Stimulated activated naive CD8-positive, alpha-beta T cell treated with anti-CD3 and anti-CD28 coated beads, Interleukin-15, Interleukin-2, amounts not matched to agents 100 U/mL and 50 U/mL, for 24 hours (primary cell): Measurements from ENCODE around the gene MYMX.

ENCODE experiments used
- ATAC-seq: fragments of 150-1000 bp; cut with Tn5 transposase; one replicate; pipeline ENCODE4 v1.10.0; 2021
- DNase-seq: peaks from one replicate; pipeline ENCODE4 v3.0.0; 2021

MYMX gene

DNA sequence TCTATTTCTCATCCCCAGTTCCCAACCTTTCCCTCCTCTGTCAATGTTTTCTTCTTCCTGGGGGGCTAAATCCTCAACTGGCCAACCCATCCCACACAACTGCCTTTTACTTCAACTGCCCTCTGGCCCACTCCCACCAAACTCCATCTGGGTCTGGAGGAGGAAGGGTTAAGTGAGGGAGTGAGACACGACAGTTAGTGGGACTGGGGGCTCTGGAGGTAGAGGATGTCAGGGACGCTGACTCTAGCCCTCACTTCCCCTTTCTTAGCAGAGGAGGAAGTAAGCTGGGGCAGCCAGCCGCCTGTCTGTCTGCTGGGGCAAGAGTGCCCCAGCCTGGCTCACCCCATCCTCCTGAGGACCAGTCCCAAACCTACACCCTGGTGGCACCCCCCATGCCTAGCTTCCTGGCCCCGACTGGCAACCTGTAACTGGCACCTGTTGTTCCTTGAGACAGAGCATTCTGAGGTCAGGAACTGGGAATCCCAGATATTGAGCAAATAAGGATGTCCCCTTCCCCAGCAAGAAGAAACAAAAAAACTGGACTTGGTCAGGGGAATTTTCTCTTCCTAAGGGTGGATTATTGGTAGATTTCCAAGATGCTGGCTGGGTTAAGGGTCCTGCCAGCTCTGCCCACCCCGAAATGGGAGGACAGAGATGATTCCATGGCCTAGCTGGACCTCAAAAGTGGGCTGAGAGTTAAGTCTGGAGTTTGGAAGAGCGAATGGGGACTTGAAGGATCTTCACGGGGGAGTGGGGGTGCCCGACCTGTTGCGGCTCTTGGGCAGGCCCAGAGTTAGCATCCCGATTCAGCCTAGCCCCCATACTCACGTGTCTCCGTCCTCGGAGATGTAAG is 47.7 kb downstream of the MYMX start:
- peak; percentile 53 for DNase-seq
- peak; percentile 37 for ATAC-seq

DNA sequence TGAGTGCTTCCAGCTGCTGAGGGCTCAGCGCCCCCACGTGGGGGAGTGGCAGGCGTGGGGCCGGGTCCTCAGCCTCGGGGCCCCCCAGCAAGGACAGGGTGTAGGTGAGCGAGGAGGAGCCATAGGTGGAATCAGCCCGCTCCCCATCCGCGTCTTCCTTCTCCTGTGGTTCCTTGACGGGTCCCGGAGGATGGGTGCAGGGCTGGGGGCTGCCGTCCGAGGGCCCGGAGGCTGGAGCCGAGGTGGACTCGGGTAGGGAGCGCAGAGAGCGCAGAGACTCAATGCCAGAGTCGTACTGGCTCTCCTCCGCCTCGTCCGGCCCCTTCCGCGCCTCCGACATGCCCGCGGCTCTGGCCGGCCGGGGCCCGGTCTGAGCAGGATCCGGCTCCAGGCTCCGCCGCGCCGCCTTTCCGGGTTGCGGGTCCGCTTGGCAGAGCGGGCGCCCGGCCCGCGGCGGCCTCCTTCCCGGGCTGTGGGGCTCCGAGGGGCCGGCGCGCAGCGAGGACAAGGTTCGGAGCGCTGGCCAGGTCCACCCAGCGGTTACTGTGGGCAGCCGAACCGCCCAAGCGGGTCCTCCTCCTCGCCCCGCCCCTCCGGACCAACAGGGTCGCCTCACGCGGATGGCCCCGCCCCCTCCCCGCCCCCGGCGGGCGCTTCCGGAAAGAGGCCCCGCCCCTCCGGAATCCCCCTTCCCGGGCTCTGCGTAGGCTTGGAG is 48.4 kb downstream of the MYMX start, which contains the start of gene NFKBIE:
NFKBIE (minus strand) TSS at position 545 of the 715 bp plus-strand sequence; CDS start at position 340, 205 bp downstream.
- DNase-seq, result peak; percentile 98
- ATAC-seq, result peak; percentile 67

DNA sequence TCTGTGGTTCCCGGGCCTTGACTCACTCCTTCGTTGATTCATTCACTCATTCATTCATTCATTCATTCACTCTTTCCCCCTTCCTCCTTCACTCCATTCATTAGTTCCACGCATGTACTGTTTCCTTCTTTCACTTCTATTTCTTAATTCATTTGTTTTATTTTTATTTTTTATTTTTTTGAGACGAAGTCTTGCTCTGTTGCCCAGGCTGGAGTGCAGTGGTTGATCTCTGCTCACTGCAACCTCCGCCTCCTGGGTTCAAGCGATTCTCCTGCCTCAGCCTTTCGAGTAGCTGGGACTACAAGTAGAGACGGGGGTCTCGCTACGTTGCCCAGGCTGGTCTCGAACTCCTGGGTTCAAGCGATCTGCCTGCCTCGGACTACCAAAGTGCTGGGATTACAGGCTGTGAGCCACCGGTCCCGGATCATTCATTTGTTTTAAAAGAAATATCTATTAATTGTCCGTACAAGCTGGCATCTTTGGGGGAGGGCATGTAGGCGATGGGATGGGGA is 49.1 kb downstream of the MYMX start:
- ATAC-seq (no peak), DNase-seq (no peak)

DNA sequence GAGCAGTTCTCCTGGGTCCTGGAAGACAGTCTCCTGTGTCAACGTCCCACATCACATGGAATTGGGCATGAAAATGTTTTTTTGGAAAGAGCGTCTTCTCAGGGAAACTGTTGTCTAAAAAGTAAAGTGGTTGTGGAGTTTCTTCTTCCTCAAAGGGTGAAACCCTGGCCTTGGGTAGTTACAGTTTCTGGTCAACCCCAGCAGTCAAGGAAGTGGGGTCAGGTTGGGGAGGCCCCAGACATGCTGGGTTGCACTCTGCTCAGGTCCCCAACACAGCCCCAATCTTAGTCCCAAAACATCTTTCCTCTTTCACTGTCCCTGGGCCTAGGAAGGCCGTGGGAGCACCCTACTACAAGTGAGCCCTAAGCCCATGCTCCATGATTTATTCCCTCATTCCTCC is 49.6 kb downstream of the MYMX start:
- ATAC-seq (no peak), DNase-seq (no peak)

DNA sequence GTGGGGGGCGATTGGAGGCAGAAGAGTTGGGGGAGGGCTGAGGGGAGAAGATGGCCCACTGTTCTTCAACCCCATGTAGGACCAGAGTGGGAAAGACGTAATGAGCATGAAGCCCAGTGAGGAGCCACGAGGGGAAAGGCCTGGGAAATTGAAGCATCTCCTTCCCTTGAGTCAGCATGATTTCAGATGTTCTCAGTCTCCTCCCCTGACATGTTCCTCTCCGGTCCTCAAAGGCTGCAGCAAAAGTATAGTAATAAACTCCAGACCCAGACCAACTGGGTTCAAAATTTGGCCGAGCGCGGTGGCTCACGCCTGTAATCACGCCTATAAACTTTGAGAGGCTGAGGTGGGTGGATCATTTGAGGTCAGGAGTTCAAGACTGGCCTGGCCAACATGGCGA is 50.5 kb downstream of the MYMX start:
- ATAC-seq (no peak), DNase-seq (no peak)
